ENCODE results near the gene NFX1.
"Not testable (repeated sequence)": the region's sequence is repeated elsewhere in the genome, so short reads cannot be mapped to it uniquely, and the experiment has no call there.

NFX1 gene

GRCh38 chr9:33392591-33393021, 102.3 kb downstream of the NFX1 start:
- not testable (repeated sequence) for DNase-seq

DNA sequence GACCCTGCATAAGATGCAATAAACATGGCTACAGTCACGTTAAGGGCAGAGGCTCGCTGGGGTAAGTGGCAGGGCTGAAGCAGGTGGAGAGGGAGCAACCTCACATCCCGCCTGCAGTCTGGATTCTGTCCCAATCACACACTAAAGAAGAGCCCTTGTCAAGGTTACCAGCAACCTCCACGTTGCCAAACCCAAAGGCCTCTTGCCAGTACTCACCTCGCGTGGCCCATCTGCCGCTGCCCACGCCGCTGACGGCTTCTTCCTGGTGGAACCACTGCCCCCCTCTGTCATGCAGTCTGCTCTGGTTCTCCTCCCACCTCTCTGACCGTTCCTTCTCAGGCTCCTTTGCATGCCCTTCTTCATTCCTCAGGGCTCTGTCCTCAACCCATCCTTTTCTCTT, 103.3 kb downstream of the NFX1 start:
- no peak for DNase-seq

- DNase-seq, result not testable (repeated sequence)
These were observed 103.7 kb downstream of the NFX1 start for GRCh38 chr9:33393986-33394385.

DNA sequence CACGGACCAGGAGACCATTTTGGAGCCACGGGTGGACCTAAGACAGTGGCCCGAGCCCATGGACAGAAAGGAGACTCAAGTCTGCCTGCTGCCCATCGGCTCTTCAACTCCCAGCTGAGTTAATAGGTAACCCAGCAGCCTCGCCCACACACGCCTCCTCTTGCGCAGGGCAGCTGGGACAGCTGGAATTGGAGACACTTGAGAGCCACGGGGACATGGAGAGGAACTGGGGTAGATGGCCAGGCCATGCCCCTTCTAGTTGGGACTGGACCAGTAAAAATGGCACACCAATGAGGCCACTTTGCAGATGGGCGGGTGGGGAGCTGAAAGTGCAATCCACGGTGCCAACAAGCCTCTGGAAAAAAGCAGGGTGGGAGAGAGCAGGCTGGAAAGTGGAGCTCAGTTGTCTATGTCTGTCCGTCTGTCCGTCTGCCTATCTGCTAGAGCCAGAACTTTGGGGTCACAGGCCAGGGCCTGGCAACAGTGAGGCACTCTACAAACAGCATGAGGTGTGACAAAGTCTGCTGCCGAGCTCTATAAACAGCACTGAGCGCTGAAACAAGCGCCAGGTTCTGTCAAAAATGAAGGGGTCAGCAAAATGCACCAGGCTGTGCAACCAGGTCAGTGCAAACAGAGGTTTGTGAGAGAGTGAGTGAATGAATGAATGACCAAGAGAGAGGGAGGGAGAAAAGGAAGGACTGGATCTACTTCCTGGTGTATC, 105.0 kb downstream of the NFX1 start:
- not testable (repeated sequence) for DNase-seq

GRCh38 chr9:33397801-33398200, 107.5 kb downstream of the NFX1 start:
- not testable (repeated sequence) for DNase-seq

DNA sequence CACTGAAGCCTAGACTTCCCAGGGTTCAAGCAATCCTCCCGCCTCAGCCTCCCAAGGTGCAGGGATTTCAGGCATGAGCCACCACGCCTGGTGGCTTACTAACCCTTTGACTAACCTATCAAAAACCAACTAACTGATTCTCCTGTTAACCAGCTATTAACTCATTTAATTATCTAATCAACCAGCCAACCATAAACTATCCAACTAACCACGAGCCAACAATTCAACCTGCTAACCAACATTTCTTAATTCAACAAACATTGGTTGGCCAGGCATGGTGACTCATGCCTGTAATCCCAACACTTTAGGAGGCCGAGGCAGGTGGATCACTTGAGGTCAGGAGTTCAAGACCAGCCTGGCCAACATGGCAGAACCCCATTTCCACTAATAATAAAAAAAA, 108.7 kb downstream of the NFX1 start:
- DNase-seq, result not testable (repeated sequence)

DNA sequence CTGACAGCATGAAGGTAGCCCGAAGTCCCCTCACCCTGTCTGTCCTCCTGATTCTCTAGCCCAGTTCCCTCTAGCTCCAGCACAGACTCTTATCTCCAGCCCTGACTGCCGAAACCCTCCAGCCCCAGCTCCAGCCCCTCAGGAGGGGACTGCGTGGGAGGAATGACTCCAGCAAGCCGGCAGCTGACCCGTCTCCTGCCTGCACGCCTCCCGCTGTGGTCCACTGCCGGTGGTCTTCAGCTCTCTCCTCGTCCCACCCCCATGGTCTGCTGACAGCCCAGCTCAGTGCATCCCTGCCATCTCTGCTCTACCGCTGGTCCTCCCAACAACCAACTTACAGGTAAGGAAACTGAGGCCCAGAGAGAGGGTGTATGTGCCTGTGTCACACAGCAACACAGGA, 111.5 kb downstream of the NFX1 start:
- DNase-seq, result not testable (repeated sequence)

- not testable (repeated sequence) for DNase-seq
These were observed 112.1 kb downstream of the NFX1 start, which contains the start of gene AQP7 for GRCh38 chr9:33402371-33402770. Gene AQP7 (minus strand): TSS chr9:33402568. CDS start chr9:33401262, 1,306 bp downstream.

- no peak for DNase-seq
These were observed 113.8 kb downstream of the NFX1 start for GRCh38 chr9:33403941-33404787.

- DNase-seq, result peak; percentile 21
These were observed 114.6 kb downstream of the NFX1 start for GRCh38 chr9:33404788-33405362.

GRCh38 chr9:33407061-33407460, 116.7 kb downstream of the NFX1 start:
- DNase-seq, result no peak

DNA sequence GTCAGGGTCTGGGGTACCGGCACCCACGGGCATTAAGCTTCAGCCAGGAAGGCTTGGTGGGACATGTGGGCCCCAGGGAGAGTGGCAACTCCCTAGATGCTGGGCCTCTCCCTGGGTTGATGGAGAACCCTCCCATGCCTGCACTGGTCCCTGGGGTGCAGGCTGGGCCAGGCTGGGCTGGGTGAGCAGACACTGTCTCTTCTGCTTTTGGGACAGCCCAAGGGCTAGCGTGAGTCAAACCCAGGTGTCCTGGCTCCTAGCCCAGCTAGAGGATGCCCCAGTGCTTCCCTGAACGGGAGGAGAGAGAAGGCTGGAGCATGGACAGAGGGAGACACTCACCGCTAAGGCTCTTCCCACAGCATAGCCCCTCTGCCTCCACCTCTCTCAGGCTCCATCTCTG, 117.8 kb downstream of the NFX1 start:
- DNase-seq, result no peak

- DNase-seq, result peak; percentile 44
These were observed 124.0 kb downstream of the NFX1 start for GRCh38 chr9:33414268-33414667.

- DNase-seq, result no peak
These were observed 124.7 kb downstream of the NFX1 start for GRCh38 chr9:33414889-33415500.

DNA sequence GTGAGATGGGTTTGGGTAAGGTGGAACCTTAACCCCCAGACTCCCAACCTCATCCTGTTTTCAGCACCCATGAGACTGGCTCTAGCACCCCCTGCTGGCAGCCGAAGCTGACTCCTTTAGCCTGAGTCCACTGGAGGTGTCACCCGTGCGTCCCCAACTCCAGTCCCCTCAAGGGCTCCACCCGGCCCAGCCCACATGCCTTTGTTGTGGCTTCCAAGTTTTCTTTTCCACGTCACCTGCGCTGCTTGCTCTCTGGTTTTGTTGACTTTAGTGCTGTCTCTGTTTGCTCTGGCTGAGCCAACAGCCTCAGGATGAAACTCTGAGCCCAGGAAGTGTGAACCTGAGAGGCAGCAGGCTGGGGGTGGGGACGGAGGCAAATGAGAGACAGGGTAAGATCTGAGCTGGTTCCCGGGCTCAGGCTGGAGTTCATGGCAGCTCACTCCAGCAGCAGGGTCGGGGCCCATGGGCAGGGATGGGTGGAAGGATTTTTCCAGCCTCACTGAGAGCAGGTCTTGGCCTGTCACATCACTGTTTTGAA, 125.3 kb downstream of the NFX1 start:
- DNase-seq, result peak; percentile 98

- peak; percentile 81 for DNase-seq
These were observed 126.7 kb downstream of the NFX1 start for GRCh38 chr9:33416996-33417395.

GRCh38 chr9:33418090-33418489, 127.8 kb downstream of the NFX1 start:
- DNase-seq, result no peak

- no peak for DNase-seq
These were observed 129.5 kb downstream of the NFX1 start for GRCh38 chr9:33419708-33420303.

Measured in CD4-positive, alpha-beta T cell treated with Interleukin-17A for 4 hours (primary cell).